Ramos (cell line): ENCODE measurements around the gene FEM1B.

Source experiments
- in situ Hi-C: fragments of 300-500 bp; cut with MboI; formaldehyde crosslinking; loops from one replicate; pipeline ENCODE4 v1.14.3; 2022; ENCODE audit warnings: low sequenced_read_pairs; ENCODE audit not compliant: unreplicated experiment

Gene FEM1B

DNA sequence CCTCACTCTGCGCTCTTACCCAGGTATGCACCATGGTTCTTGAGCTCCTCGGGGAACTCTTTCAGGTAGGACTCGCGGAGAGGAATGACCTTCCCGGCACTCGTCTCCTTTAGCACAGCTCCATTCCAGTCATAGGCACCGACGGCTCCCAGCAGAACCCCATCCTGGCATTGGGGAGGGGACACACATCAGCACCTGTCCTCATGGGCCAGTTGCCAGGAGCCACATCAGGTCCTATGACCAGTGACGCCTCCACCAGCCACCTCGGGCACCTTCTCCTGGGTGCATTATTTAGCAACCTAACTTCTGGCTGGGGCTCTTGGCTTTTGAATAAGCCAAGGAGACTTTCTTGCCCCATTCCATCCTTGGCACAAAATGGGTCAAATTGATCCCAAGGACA is 61.9 kb downstream of the FEM1B start:
- in situ Hi-C loops, result no loop called here

DNA sequence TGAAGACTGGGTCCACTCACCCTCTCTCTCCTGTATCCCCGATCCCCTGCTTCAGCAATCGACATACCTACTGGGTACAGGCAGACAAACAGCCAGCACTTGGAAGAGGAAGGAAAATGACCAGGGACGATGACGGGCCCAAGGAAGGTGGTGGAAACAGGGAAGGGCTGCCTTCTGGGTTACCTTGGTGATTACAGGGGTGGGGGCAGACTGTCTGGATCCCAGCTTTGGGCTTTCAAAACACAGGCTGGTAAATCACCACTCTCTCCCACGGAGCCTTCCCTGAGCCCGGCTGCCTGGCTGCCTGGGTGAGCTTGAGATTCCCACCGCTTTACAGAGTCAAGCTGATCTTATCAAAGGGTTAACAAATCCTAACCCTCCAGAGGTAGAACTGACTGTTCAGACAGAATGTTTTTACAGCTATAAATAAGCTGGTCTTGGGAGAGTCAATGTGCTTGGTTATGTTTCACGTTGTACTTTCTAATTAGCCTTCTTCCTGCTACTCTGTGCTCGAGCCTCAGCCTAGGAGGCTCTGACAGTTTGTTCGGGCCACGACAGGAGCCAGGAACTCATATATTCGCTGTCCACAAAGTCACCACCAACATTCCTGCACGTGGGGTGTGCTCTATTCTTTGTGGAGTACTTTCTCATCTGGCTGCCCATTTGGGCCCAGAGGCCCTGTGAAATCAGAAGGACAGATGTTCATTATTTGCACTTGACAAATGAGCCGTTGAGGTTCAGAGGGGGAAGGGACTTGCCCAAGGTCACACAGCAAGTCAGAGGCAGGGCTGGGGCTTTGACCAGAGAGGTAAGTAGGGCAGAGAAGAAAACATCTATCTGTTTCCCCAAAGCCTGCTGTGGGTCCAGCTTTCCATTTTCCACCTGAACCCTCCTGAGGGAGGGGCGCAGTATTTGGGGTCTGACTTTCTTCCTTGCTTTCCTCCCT is 63.5 kb downstream of the FEM1B start:
- in situ Hi-C loops, result no loop called here

DNA sequence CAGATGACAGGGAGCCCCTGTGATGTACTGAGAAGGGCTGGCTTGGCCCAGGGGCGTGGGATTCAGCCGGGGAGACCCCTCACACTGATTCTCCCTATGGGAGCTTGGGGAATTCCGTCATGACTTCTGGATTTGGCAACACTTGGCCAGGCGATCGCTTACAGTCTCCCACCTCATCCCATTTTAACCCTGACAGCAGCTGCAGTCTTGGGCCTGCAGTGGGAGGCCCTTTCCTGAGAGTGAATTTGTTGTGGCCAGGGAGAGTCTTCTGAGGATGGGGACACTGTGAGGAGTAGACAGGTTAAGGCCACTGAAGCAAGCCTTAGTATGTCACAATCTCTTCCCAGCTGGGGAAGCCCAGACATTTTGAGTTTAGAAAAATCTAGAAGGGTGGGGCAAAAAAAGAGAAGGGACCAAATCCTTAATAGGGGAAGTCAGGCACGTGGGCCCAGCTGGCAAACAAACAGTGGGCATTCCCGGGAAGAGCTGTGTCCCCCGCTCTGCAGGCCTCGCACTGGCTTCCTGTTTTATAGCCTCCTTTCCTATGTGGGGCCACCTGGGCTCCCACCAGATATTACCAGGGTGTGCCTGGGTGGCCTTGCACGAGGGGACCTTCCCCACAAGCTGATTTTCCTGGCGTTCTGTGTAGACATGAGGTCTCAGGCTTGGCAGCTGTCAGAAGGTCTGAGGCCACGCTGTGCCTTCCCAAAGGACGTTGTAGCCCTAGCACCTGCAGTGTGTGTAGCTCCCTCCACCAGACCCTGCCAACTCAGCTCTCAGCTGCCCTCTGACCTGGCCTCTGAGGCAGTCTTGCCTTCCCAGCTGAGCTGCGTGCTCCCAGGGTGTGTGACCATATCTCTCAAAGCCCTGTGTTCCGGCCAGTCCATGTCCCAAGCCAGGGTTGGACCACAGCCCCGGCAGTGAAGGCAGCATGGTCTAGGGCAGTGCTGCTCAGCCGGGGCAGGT is 64.5 kb downstream of the FEM1B start:
- in situ Hi-C loops, result no loop called here

DNA sequence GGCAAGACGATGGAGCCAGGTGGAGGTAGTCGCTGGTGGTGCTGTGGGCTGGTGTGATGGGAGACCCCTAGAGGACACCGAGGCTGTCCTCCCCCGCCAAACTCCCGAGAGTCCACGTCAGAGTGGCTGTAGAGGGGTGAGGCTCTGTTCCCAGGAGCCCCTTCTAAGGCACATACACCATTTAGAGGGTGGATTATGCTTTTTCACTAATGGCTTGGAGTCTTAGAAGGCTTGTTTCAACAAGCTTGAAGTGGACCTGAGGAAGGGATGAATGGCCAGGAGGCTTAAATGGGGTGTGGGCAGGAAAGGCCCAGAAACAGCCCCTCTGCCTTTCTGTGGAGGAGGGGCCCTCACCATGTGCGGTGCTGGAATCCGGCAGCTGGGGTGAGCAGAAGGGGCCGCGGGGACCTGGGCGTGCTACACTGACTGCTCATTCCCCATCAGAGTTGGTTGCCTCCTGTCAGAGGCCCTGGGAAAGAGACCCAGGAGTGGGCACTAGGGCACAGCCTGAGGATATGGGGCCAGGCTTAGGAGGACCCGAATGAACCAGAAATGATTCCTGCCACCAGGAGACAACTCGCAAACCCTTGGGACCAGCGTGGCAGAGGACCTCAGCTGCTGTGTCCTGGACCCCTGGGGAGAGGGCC is 66.2 kb downstream of the FEM1B start:
- in situ Hi-C loops, result no loop called here

DNA sequence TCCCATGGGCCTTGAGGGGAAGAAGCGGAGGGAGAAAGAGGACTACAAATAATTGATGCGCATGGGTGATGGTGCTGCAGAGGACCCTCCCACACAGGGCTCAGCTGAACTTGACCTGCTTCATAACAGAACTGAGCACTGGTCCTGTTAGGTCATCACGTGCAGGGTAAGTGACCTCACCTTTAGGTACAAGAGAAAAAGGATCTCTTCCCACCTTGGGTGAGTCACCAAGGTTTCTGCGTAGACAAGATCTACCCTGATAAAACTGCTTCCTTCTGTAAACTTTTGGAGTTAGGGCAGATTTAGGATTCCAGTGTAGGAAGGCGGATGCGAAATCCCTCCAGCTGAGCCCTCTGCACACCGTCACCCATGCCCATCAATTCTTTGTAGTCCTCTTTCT is 67.1 kb downstream of the FEM1B start:
- in situ Hi-C loops, result no loop called here
